ENCODE results near the gene TRRAP.

The TRRAP gene

DNA sequence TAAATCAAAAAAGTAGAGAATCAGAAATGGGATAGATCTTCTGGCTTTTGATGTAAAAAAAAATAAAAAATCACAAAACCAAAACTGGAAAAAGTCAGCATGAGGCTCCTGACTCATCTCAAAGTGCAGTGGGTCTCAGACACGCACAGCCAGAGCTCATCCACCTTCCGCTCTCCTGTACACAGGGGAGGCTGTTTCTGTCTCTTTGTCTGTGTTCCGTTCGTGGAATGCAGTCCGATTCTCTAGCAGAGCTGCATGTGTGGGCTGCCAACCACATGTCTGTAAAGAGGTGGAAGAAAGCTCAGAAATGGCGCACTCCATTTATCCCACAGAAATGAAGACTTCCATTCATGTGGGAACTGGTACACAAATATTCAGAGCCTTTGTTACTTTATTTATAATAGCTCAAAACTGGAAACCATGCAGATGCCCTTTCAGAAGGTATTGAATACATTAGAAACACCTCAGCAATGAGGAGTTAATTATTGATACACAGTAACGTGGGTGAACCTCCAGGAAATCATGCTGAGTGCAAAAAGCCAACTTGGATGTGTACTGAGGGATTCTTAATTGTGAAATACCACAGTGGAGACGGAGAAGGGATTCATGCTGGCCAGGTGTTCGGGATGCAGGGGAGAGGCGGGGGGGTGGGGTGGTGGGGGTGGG, 123.3 kb downstream of the TRRAP start:
- Histone ChIP-seq H3K36me3 (ENCODE audit: low read depth) (peaks cover 56% of the 10 kb centered on the region), H3K27me3 (ENCODE audit: insufficient read depth, poor library complexity, severe bottlenecking) (no peaks in the 10 kb centered on the region), H3K27ac (ENCODE audit: poor library complexity, severe bottlenecking) (no peak overlapping the region), H3K4me1 (ENCODE audit: insufficient read depth, poor library complexity, severe bottlenecking) (no peaks in the 10 kb centered on the region), H3K9me3 (ENCODE audit: severe bottlenecking) (no peaks in the 10 kb centered on the region), H3K4me3 (ENCODE audit: severe bottlenecking) (no peak overlapping the region)
- no peak for TF ChIP-seq CTCF (IDR thresholded peaks at IDR 0.05; ENCODE audit: poor library complexity, severe bottlenecking)
- DNase-seq (ENCODE audit: low spot score) (no peak), ATAC-seq (ENCODE audit: low read depth) (no peak)

- Histone ChIP-seq H3K27ac (ENCODE audit: poor library complexity, severe bottlenecking) (no peak overlapping the region), H3K4me3 (ENCODE audit: severe bottlenecking) (no peak overlapping the region), H3K9me3 (ENCODE audit: severe bottlenecking) (no peaks in the 10 kb centered on the region), H3K4me1 (ENCODE audit: insufficient read depth, poor library complexity, severe bottlenecking) (no peaks in the 10 kb centered on the region), H3K27me3 (ENCODE audit: insufficient read depth, poor library complexity, severe bottlenecking) (no peaks in the 10 kb centered on the region), H3K36me3 (ENCODE audit: low read depth) (peaks cover 55% of the 10 kb centered on the region)
- TF ChIP-seq CTCF (IDR thresholded peaks at IDR 0.05; ENCODE audit: poor library complexity, severe bottlenecking) = no peak
- ATAC-seq (ENCODE audit: low read depth) = no peak
- no peak for DNase-seq (ENCODE audit: low spot score)
Observed at GRCh38 chr7:99002148-99002826, 124.0 kb downstream of the TRRAP start.

DNA sequence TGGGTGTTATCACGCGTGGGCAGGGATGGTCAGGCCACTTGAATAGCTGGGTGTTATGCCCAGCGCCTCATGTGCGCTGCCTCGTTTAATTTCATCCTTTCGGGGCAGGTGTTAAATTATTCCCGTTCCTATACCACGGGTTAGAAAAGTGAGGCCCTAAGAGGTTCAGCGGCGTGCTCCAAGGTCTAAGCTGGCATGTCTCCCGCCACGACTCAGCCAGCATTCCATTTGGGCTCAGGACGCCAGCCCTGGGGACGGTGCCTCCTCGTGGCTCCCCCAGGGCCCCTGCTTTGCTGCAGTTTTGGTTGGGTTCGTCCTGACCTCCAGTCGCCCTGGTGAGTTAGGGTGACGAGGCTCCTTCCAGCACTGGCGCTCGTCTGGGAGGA, 124.5 kb downstream of the TRRAP start:
- Histone ChIP-seq H3K9me3 (ENCODE audit: severe bottlenecking) (no peaks in the 10 kb centered on the region), H3K27ac (ENCODE audit: poor library complexity, severe bottlenecking) (no peak overlapping the region)
- no peak for ATAC-seq (ENCODE audit: low read depth)

DNA sequence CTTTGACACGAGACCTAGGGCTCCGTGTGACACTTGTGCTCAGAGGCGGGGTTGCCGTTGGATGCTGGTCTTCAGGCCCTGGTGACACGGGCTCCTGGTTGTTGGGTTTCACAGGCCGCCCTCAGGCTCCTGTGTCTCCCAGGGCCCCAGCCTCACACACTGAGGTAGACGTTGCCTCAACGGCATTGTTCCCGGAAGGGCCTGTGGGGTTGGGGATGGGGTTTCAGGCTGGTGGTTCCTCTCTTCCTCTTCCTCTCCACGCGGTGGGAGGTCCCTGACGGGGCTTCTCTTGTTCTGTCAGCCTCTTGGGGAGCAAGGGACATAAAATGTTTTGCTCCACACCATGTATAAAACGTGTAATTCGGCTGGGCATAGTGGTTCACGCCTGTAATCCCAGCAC, 125.1 kb downstream of the TRRAP start:
- DNase-seq (ENCODE audit: low spot score) = no peak
- Histone ChIP-seq H3K4me1 (ENCODE audit: insufficient read depth, poor library complexity, severe bottlenecking) (no peaks in the 10 kb centered on the region), H3K4me3 (ENCODE audit: severe bottlenecking) (no peak overlapping the region), H3K9me3 (ENCODE audit: severe bottlenecking) (no peaks in the 10 kb centered on the region), H3K36me3 (ENCODE audit: low read depth) (peaks cover 50% of the 10 kb centered on the region), H3K27ac (ENCODE audit: poor library complexity, severe bottlenecking) (no peak overlapping the region), H3K27me3 (ENCODE audit: insufficient read depth, poor library complexity, severe bottlenecking) (no peaks in the 10 kb centered on the region)
- TF ChIP-seq CTCF (IDR thresholded peaks at IDR 0.05; ENCODE audit: poor library complexity, severe bottlenecking) = no peak
- ATAC-seq (ENCODE audit: low read depth) = no peak

More for the DNA sequence above, 124.5 kb downstream of the TRRAP start:
- DNase-seq (ENCODE audit: low spot score) = no peak
- Histone ChIP-seq H3K36me3 (ENCODE audit: low read depth) (peaks cover 51% of the 10 kb centered on the region), H3K4me3 (ENCODE audit: severe bottlenecking) (no peak overlapping the region), H3K27me3 (ENCODE audit: insufficient read depth, poor library complexity, severe bottlenecking) (no peaks in the 10 kb centered on the region), H3K4me1 (ENCODE audit: insufficient read depth, poor library complexity, severe bottlenecking) (no peaks in the 10 kb centered on the region)
- no peak for TF ChIP-seq CTCF (IDR thresholded peaks at IDR 0.05; ENCODE audit: poor library complexity, severe bottlenecking)

DNA sequence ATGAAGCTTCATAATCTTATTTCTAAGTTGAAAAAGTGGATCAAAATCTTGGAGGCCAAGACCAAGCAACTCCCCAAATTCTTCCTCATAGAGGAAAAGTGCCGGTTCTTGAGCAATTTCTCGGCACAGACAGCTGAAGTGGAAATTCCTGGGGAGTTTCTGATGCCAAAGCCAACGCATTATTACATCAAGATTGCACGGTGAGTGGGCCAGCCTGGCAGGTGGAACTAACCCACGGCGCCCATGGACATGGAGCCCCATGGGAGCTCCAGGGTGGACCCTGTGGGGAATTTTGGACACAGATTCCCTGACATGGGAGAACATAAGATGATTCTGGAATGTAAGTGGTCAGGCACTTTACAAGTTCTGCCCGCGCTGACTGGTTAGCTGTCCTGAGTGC, 125.9 kb downstream of the TRRAP start:
- Histone ChIP-seq H3K36me3 (ENCODE audit: low read depth) (peaks cover 55% of the 10 kb centered on the region), H3K4me1 (ENCODE audit: insufficient read depth, poor library complexity, severe bottlenecking) (no peaks in the 10 kb centered on the region), H3K27me3 (ENCODE audit: insufficient read depth, poor library complexity, severe bottlenecking) (no peaks in the 10 kb centered on the region), H3K4me3 (ENCODE audit: severe bottlenecking) (no peak overlapping the region), H3K9me3 (ENCODE audit: severe bottlenecking) (no peaks in the 10 kb centered on the region), H3K27ac (ENCODE audit: poor library complexity, severe bottlenecking) (no peak overlapping the region)
- ATAC-seq (ENCODE audit: low read depth) (no peak), DNase-seq (ENCODE audit: low spot score) (no peak)
- TF ChIP-seq CTCF (IDR thresholded peaks at IDR 0.05; ENCODE audit: poor library complexity, severe bottlenecking) = no peak

Measured in RWPE2 (cell line).